Motor neuron (in vitro differentiated cells): ENCODE results near the gene LTBP4. TPM values are rescaled to one million over a fixed set of nuclear protein-coding genes. Genes with fewer than 3 reads are reported as not detected.
"Not testable (repeated sequence)": the region's sequence is repeated elsewhere in the genome, so short reads cannot be mapped to it uniquely, and the experiment has no call there.

Experiments
- ATAC-seq, 8 experiments: fragments of 200-7000 bp; cut with Tn5 transposase; replicated peaks in 6 of 8; 2 replicates each; pipeline ENCODE4 v1.8.0; 2021; ENCODE audit warnings: mild to moderate bottlenecking in 8 of 8, moderate library complexity in 8 of 8
- H3K27ac ChIP-seq, 2 donors: fragments of 250-450 bp; sonication (Bioruptor Pico); 2 replicates each; pipeline ENCODE4 v1.9.0; 2021; ENCODE audit warnings: antibody characterized with exemption in 2 of 2, mild to moderate bottlenecking in 2 of 2, moderate library complexity in 1 of 2
- H3K4me1 ChIP-seq, 2 donors: fragments of 250-450 bp; sonication (Bioruptor Pico); replicated peaks in 1 of 2; 2 replicates each; pipeline ENCODE4 v1.6.1; 2021; ENCODE audit warnings: antibody characterized with exemption in 2 of 2, mild to moderate bottlenecking in 2 of 2, moderate library complexity in 1 of 2
- H3K4me3 ChIP-seq, 5 donors: fragments of 250-450 bp; sonication (Bioruptor Pico); 2 replicates each; pipeline ENCODE4 v1.9.0; 2021; ENCODE audit warnings: antibody characterized with exemption in 5 of 5, mild to moderate bottlenecking in 5 of 5, moderate library complexity in 4 of 5
- WGBS, 10 experiments: fragments of 450-650 bp; shearing (Covaris generic); methylation state at CpG; one replicate each; pipeline ENCODE4 v1.0.0; 2022; 5-methylcytosine and 5-hydroxymethylcytosine counted together
- in situ Hi-C, 9 experiments: fragments of 400-800 bp; cut with MboI; loops; one replicate each; pipeline ENCODE4 v1.15.0; 2021; ENCODE audit warnings: low sequenced_read_pairs in 9 of 9, low pct_unique_long_range_greater_than_20kb in 2 of 9; ENCODE audit not compliant: unreplicated experiment in 9 of 9
- total RNA-seq, 8 experiments: library from RNA; unstranded; fragments of 300-600 nt; gene quantifications; 2 replicates each; pipeline versions ENCODE4 v1.2.3 to v1.2.4, GENCODE V29; 2022

Gene LTBP4
- total RNA-seq, 8 experiments from 2014 or later: 1.8 to 52.8 (median 20.1) TPM

DNA sequence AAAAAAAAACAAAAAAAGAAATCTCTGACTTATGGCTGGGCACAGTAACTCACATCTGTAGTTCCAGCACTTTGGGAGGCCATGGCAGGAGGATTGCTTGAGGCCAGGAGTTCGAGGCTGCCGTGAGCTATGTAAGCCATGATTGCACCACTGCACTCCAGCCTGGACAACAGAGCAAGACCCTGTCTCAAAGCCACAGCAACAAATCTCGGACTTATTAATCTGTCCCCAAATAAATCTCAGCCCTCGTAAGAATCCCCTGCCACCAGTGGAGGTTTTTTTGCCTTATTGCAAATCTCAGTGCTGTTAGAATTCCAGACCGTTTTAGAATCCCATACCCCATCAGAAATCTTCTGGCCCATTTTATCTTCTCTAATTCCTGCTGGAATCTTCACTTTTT lies 19.6 kb upstream of the LTBP4 start:
- Histone ChIP-seq H3K27ac (no peak overlapping the region), H3K4me1 (peaks cover 3% of the 10 kb centered on the region in 2 donors), H3K4me3 (no peak overlapping the region)
- WGBS, 10 experiments: 67 to 100% (median 86%) methylated on average over 1 to 5 of the region's 5 CpGs; no CpG with 5 or more reads in 1 of the 10 experiments
- ATAC-seq: no peak
- in situ Hi-C loops: no loop called here

DNA sequence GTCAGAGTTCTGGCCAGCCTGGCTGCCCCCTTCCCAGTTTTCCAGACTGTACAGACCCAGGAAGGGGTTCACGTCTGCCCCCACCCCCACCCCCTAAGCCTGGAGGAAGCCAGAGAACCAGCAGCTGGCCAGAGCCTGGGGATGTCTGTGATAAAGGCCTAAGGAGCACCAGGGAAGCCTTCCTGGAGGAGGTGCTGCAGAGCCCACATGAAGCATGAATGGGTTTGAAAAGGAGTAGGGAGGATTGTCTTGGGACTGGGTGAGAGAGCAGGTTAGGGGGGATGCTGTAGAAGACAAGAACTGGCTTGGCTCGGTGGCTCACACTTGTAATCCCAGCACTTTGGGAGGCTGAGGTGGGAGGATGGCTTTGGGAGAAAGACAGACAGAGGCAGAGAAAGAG lies 18.7 kb upstream of the LTBP4 start:
- Histone ChIP-seq H3K27ac (no peak overlapping the region), H3K4me3 (no peak overlapping the region), H3K4me1 (peaks cover 1 to 2% of the 10 kb centered on the region in 2 donors)
- WGBS, 10 experiments: 60 to 100% (median 73%) methylated on average over 1 of the region's 2 CpGs; no CpG with 5 or more reads in 6 of the 10 experiments
- no peak for ATAC-seq
- in situ Hi-C loops: no loop called here

DNA sequence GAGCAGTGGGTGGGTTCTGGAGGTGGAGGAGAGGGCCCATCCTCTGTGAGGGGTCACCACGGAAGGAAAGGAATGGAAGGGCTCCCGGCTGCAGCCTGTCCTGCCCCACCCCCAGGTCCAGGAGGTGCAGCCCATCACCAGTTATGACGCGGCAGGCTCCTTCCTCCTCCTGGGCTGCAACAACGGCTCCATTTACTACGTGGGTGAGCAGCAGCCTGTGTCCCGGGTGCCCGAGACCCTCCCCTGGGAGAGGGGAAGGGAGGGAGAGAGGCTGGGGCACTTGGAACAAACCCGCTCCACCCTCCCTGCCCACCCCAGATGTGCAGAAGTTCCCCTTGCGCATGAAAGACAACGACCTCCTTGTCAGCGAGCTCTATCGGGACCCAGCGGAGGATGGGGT lies 17.9 kb upstream of the LTBP4 start:
- in situ Hi-C loops: no loop called here
- ATAC-seq: no peak
- 60 to 82% methylated on average over 1 to 6 of the region's 14 CpGs; no CpG with 5 or more reads in 8 of the 10 experiments for WGBS, 10 experiments
- no peak overlapping the region for H3K4me3 ChIP-seq
- no peaks in the 10 kb centered on the region for H3K4me1 ChIP-seq
- H3K27ac ChIP-seq: no peak overlapping the region

DNA sequence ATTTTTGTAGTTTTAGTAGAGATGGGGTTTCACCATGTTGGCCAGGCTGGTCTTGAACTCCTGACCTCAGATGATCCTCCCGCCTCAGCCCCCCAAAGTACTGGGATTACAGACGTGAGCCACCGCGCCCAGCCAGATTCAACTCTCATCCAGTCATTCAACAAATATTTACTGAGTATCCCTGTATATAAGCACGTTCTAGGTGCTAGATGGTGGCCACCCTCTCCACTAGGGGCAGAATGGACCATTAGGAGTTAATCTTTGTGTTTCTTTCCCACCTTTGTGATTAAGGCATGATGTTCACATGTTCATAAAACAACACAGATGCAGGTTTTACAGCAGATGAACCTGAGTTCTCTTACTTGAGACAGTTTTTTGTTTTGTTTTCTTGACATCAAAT lies 17.2 kb upstream of the LTBP4 start:
- in situ Hi-C loops: no loop called here
- no peak for ATAC-seq

DNA sequence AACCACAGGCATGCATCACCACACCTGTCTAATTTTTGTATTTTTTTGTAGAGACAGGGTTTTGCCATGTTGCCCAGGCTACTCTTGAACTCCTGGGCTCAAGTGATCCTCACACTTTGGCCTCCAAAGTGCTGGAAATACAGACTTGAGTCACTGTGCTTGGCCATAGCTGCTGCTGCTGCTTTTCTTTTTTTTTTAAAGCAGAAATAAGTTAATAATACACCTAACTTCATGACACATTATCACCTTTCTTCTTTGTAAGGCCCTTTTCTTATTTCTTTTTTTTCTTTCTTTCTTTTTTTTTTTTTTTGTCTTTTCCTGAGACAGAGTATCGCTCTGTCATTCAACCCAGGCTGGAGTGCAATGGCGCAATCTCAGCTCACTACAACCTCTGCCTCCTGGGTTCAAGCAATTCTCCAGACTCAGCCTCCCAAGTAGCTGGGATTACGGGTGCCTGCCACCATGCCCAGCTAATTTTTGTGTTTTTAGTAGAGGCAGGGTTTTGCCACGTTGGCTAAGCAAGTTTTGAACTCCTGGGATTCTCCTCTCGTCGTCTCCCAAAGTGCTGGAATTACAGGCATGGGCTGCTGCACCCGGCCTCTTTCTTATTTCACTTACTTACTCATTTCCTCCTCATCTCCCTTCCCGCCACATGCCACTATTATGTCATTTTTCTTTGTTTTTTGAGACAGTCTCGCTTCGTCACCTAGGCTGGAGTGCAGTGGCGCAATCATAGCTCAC lies 15.8 kb upstream of the LTBP4 start:
- no peaks in the 10 kb centered on the region for H3K4me1 ChIP-seq
- H3K27ac ChIP-seq: no peak overlapping the region
- no peak overlapping the region for H3K4me3 ChIP-seq
- in situ Hi-C loops: no loop called here
- 40 to 100% (median 88%) methylated on average over 3 to 10 of the region's 11 CpGs; no CpG with 5 or more reads in 1 of the 10 experiments for WGBS, 10 experiments
- ATAC-seq: no peak

More for the DNA sequence above, 17.2 kb upstream of the LTBP4 start:
- WGBS, 10 experiments: 20 to 93% (median 80%) methylated on average over 1 to 3 of the region's 5 CpGs; no CpG with 5 or more reads in 4 of the 10 experiments
- Histone ChIP-seq H3K4me1 (no peaks in the 10 kb centered on the region), H3K27ac (no peak overlapping the region), H3K4me3 (no peak overlapping the region)

DNA sequence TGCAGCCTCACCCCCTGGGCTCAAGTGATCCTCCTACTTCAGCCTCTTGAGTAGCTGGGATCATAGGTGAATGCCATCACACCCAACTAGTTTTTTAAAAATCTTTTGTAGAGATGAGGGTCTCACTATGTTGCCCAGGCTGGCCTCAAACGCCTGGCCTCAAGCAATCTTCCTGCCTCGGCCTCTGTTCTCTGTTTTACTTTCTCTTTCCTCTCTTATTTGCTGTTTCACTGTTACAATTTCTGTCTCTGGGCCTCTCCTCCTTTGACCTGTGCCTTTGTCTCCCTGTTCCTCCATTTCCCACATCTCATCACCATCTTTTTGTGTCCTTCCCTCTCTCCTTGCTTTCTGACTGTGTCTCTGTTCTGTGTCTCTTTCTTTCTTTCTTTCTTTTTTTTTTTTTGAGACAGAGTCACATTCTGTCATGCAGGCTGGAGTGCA lies 15.2 kb upstream of the LTBP4 start:
- in situ Hi-C loops: no loop called here
- no peak overlapping the region for H3K4me3 ChIP-seq
- no peak for ATAC-seq
- no peak overlapping the region for H3K27ac ChIP-seq
- 40 to 95% (median 82%) methylated on average over 1 to 2 of the region's 2 CpGs; no CpG with 5 or more reads in 1 of the 10 experiments for WGBS, 10 experiments
- no peaks in the 10 kb centered on the region for H3K4me1 ChIP-seq

DNA sequence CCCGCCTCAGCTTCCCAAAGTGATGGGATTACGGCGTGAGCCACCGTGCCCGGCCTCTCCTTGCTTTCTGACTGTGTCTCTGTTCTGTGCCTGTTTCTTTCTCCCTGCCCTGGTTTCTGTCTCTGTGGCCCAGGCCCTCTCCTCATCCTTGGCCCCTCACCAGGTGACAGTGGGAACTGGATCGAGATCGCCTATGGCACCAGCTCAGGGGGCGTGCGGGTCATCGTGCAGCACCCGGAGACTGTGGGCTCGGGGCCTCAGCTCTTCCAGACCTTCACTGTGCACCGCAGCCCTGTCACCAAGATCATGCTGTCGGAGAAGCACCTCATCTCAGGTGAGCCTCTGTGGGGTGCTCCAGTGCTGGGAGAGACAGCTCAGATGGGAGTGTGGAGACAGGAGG lies 14.6 kb upstream of the LTBP4 start:
- 60 to 100% (median 99%) methylated on average over 1 to 6 of the region's 14 CpGs; no CpG with 5 or more reads in 4 of the 10 experiments for WGBS, 10 experiments
- Histone ChIP-seq H3K4me3 (no peak overlapping the region), H3K27ac (no peak overlapping the region), H3K4me1 (no peaks in the 10 kb centered on the region)
- in situ Hi-C loops: no loop called here
- ATAC-seq: no peak

DNA sequence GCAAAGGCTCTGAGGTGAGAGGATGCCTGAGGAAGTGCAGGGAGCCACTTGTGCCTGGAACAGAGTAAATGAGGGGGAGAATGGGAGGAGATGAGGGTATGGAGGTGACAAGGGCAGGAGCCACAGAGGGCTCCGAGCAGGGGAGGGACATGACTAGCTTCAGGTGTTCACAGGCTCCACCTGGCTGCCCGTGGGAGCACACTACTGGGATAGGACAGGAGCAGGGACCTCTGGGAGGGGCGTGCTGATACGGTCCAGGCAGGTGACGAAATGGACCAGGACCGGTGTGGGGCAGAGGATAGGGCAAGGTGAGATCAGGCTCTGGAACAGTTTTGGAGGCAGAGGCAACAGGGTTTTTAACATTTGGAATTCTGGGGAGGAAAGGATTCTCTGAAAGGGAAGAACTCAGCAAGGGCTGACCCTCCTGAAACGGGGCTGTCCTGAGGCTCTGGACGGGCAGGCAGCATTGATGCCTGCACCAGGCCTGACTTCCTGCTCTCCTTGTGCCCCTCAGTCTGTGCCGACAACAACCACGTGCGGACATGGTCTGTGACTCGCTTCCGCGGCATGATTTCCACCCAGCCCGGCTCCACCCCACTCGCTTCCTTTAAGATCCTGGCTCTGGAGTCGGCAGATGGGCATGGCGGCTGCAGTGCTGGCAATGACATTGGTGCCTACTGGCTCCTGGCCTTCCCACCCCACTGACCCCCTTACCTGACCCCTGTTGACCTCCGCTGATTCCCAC lies 12.9 kb upstream of the LTBP4 start:
- in situ Hi-C loops: no loop called here
- ATAC-seq: no peak

DNA sequence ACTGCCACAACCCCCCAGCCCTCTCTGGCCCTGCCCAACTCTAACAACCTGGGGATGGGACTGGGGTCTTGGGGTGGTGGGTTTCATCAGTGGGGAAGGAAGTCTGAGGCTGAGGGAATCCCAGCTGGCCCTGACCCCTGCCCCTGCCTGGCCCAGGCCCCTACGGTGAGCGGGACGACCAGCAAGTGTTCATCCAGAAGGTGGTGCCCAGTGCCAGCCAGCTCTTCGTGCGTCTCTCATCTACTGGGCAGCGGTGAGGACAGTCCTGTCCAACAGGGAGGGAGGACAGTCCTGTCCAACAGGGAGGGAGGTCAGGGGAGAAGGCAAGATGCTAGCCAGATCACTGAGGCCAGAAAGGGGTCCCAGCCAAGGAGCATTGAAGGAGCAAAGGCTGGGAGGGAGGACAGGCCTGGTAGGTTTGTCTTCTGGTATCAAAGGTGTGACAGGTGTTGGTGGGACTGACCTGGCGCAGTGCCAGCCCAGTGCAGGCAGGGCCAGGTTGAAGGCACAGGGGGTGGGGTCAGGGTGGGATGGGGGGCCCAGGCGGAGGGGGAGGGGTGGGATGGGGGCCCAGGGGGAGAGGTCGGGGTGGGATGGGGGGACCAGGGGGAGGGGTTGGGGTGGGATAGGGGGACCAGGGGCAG lies 12.1 kb upstream of the LTBP4 start:
- ATAC-seq: no peak
- in situ Hi-C loops: no loop called here
- Histone ChIP-seq H3K4me3 (no peak overlapping the region), H3K27ac (no peak overlapping the region), H3K4me1 (peaks cover 4 to 7% of the 10 kb centered on the region in 2 donors)
- WGBS, 10 experiments: 80% methylated on average over 1 of the region's 9 CpGs; no CpG with 5 or more reads in 9 of the 10 experiments

More for the DNA sequence above, 12.9 kb upstream of the LTBP4 start:
- whole genome bisulfite sequencing, 10 experiments: 77 to 100% (median 81%) methylated on average over 1 to 11 of the region's 19 CpGs; no CpG with 5 or more reads in 3 of the 10 experiments
- Histone ChIP-seq H3K4me3 (no peak overlapping the region), H3K27ac (no peak overlapping the region), H3K4me1 (peaks cover 0 to 3% of the 10 kb centered on the region in 2 donors)

DNA sequence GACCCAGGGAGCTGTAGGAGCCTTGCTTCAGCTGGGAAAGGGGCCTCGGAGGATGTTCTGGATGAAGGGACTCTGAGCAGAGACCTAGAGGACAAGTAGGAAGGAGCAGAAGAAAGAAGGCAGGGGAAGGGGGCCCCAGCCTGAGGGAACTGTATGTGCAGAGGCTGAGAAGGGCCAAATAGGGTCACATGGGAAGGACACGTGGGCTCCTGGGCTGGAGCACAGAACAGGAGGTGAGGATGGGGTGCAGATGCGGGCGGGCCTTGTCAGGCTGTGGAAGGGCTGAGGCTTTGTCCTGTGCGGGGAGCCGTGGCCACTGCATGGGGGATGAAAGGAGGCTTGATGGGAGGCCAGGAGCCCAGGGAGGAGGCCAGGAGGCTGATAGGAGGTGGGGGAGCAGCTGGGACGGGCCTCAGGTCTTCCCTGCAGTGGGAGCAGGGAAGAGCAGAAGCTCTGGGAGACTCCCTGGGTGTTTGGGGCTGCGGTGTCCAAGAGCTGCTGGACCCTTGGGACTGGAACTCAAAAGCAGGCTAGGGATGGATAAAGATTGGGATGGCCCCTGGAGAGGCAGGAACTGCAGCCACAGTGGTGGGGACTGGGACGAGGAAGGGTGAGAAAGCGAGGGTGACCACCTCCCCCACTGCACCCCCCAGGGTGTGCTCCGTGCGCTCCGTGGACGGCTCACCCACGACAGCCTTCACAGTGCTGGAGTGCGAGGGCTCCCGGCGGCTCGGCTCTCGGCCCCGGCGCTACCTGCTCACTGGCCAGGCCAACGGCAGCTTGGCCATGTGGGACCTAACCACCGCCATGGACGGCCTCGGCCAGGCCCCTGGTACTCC lies 11.4 kb upstream of the LTBP4 start:
- Histone ChIP-seq H3K4me1 (peaks cover 11 to 14% of the 10 kb centered on the region in 2 donors), H3K27ac (no peak overlapping the region), H3K4me3 (no peak overlapping the region)
- peak in 4 of 8 experiments; percentile 26 to 58 (median 54) for ATAC-seq
- in situ Hi-C loops: no loop called here
- whole genome bisulfite sequencing, 10 experiments: 60 to 89% (median 85%) methylated on average over 3 to 6 of the region's 26 CpGs; no CpG with 5 or more reads in 6 of the 10 experiments

DNA sequence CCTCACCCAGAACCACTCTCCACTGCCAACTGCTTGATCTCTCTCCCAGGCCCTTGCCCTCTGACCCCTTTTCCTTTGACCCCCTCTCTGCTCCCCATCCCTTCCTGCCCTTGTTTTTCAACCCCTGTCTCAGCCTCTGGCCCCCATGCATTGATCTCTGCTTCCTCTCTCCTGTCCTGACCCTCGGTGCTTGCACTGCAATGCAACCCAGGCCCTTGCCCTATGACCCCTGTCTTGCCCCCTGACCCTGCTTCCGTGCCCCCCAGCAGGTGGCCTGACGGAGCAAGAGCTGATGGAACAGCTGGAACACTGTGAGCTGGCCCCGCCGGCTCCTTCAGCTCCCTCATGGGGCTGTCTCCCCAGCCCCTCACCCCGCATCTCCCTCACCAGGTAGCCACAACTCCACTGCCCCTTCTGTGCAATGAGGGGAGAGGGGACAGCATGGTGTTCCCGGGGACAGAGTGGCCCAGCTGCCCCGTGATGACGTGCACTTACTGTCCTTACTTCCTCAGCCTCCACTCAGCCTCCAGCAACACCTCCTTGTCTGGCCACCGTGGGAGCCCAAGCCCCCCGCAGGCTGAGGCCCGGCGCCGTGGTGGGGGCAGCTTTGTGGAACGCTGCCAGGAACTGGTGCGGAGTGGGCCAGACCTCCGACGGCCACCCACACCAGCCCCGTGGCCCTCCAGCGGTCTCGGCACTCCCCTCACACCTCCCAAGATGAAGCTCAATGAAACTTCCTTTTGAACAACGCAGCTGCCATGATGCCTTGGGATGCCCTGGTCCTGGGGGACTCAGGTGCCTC lies 10.5 kb upstream of the LTBP4 start:
- peaks cover 15 to 19% of the 10 kb centered on the region in 2 donors for H3K4me1 ChIP-seq
- no peak for ATAC-seq
- WGBS, 10 experiments: 59 to 93% (median 83%) methylated on average over 1 to 8 of the region's 22 CpGs; no CpG with 5 or more reads in 7 of the 10 experiments
- in situ Hi-C loops: no loop called here
- no peak overlapping the region for H3K4me3 ChIP-seq
- no peak overlapping the region for H3K27ac ChIP-seq

DNA sequence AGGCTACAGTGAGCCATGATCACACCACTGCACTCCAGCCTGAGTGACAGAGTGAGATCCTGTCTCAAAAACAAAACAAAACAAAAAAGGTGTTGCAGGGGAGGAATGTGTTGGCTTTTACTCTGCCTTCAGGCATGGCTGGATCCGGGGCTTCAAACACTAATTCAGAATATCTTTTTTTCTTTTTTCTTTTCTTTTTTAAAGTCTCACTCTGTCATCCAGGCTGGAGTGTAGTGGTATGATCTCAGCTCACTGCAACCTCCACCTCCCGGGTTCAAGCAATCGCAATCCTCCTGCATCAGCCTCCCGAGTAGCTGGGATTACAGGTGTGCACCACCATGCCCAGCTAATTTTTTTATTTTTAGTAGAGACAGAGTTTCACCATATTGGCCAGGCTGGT lies 9.4 kb upstream of the LTBP4 start:
- H3K27ac ChIP-seq, H3K4me3 ChIP-seq, in situ Hi-C loops, ATAC-seq: not testable (repeated sequence)
- peaks cover 16 to 23% of the 10 kb centered on the region in 2 donors for H3K4me1 ChIP-seq
- 67 to 100% (median 93%) methylated on average over 1 to 4 of the region's 4 CpGs; no CpG with 5 or more reads in 3 of the 10 experiments for WGBS, 10 experiments
